GM21423 (cell line): ENCODE results near the gene BHLHE41.

Experiments used
- ATAC-seq: cut with Tn5 transposase; IDR thresholded peaks from one replicate; pipeline ENCODE4 v1.9.1; 2021; ENCODE audit warnings: mild to moderate bottlenecking, moderate library complexity; ENCODE audit not compliant: unreplicated experiment

The BHLHE41 gene

DNA sequence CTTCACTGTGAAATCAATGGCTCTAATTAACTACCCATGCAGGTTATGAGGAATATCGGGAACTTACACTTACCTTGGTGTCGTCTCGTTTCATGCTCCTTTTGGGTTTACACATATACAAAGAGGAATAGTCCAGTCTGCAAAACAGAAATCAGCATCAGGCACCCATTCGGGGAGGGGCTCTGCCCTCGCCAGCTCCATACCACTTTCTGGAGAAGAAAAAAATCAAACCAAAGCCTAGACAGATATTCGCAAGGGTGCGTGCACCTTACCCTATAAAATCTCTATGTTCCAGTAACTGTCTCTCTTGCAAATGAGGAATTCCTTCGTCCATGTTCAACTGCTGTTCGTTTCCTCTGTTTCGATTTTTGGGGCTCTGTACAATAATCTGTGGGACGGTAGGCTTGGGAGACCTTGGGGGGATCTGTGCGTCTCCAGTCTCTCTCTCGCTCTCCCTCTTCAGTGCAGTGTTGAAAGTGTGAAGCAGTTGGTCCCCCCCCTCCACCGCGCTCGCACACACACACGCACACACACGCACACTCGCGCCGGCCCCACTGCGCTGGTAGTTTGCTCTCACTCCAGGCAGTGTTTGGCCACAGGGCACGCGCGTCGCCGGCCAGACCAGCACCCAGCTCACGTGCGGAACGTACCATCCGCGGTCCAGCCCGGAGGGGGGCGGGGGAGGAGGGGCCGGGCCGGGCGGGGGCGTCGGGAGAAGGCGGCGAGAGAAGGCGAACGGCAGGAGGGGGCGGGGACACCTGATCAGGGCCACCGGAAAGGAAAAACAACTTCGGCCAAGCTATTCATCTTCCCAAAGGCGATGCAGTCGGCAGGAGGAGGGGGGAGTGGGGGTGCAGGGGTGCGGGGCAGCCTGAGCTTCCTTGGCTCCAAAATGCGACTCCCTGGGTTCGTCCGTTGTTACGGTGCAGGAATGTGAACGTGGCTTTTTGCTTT, at the start of gene BHLHE41:
BHLHE41 (minus strand) TSS at position 592 of the 954 bp plus-strand sequence; CDS start at position 334, 258 bp downstream.
- ATAC-seq = no peak

DNA sequence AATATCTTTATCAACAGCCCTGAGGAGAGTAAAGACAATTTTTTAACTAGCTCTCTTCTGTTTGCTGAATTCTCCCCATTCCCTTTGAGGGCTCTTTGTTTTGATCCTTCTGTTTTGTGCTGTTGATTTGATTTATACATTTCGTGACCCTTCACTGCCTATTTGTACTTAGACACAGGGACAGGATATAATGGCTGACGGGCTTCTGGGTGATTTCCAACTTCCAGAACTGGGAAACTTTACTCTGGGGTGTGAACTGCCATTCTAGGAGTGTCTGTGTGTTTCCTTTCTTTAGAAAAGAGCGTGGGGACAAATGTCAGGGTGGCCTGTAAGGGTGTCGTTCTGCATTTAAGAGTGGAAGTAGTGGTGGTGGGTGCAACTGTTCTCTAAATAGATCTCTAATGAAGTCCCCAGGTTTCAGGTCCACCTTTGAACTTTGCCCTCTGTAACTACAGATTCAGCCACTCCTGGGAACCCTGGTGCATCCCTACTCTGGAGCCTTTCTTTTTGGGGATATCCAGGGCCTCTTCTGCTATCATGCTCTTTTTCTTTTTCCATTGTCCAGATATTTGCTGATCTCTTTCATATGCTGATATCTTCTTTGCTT, 48.2 kb upstream of the BHLHE41 start:
- ATAC-seq = no peak

DNA sequence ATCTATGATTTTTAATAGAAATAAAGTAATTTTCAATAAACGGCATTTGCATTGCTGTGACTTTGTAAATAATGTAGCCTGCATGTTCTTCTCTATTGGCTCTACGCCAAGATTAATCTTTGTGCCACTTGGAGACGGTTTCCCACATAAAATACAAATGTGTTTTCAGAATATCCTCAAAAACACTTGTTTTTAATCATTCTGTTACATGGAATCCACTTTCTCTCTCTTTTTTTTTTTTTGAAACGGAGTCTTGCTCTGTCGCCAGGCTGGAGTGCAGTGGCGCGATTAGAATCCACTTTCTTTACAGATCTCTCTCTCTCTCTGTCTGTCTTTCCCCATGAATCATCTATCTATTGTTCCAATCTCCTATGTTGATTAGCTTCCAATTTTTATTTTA, 47.7 kb upstream of the BHLHE41 start:
- no peak for ATAC-seq

DNA sequence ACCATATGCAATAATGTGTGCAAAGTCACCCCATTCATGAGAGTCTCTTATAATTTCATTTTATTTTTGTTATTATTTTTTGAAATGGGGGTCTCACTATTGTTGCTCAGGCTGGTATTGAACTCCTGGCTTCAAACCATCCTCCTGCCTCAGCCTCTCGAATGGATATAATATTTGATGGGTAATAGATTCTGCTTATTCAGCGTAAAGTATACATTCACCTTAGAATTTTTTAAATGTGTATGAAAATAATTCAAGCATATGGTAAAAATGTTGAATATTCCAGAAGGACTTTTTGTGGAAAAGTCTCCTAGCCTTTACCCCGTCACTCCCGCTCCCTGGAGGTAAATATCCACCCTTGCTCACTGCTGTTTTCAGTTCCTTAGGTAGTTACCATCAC, 47.2 kb upstream of the BHLHE41 start:
- ATAC-seq = no peak

DNA sequence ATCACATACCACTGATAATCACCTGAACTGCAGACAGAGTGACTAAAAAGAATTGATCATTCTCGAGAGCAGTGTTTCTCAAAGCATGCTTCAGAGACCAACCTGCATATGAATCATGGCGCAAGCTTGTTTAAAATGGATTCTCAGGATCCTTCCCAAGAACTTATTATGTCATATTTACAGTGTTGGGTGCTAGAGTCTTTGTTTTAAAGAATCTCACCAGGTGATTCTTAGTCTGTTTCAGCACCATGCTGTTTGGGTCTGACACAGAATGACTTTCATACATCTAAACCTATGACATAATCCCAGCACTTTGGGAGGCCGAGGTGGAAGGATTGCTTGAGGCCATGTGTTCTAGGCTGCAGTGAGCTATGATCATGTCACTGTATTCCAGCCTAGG, 39.3 kb upstream of the BHLHE41 start:
- ATAC-seq = no peak

DNA sequence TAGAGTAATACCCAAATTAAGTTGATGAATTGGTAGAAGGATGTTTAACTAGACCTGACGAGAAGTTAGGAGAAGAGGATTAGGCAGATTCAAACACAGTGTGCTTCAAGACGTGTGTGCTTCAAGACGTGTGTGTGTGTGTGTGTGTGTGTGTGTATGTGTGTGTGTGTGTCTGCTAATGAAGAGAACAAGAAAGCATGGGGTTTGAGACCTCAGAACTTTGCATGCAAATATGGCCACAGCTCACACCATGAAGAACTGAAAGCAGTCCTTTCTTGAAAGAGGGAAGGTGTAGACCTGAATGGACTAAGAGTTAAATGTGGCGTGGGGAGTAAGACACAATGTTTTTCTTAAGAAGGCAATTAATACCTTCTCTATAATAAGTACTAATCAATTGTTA, 38.1 kb upstream of the BHLHE41 start:
- peak; percentile 88 for ATAC-seq

DNA sequence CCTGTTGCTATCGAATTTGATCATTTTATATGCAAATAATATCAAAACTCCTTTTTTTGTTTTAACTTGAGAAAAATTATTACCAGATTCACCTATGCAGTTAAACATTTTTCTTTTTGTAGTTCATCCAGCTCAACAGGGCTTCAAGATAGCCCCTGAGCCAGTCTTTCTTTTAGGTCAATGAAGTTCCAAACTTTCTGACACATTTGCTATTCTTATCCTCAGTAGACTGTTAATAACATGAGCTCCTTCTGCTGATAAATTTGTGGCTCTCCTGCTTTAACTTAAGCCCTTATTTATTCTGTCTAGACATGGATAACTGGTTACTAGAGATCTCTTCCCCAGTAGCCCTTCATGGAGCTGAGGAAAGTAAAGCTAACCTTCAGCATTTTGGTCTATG, 37.3 kb upstream of the BHLHE41 start:
- no peak for ATAC-seq

DNA sequence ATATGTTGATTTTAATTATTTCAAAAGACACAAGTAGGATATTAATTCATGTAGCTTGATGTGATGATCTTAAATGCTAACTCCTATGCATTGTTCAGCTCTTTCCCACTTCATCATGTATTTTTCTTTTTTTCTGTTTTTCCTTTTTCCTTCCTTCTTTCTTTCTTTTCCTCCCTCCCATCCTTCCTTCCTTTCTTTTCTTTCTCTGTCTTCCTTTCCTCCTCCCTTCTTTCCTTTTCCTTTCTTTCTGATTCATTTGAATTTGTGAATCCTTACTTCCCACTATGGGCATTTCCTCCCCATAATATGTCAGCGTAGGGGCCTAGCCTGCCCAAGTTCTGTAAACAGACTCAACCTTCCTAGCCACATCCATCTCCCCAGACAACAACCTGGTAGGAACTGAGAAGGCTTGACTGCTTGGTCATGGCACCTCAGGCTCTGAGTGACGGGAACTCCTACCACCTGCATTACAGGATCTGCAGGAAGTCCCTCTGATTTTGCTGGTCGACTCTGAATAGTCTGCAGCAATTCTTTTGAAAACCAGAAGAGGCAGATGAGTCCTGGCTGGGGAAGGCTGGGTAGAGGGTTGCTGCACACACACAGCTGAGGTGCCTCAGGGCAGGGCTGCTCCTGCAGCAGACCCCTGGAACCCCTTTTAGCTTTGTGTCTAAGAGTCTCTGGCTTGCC, 33.4 kb upstream of the BHLHE41 start:
- no peak for ATAC-seq

DNA sequence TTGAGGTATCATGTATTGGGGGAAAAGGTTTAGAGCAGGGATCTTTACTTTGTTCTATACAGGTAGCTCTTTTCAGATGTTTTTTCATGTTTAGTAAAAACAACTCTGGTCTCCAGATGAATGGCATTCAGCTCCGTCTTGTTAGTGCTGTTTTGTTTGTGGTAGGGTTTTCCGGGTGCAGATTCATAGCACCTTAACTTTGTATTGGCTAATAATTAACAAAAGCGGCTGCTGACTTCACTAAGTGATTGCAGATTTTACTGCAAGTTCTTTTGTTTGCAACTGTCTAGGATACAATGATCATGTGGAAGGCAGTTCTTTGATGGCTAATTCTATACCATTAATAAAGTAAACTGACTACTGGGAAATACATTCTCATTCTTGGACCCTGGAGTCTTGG, 32.2 kb upstream of the BHLHE41 start:
- ATAC-seq = peak; percentile 24

DNA sequence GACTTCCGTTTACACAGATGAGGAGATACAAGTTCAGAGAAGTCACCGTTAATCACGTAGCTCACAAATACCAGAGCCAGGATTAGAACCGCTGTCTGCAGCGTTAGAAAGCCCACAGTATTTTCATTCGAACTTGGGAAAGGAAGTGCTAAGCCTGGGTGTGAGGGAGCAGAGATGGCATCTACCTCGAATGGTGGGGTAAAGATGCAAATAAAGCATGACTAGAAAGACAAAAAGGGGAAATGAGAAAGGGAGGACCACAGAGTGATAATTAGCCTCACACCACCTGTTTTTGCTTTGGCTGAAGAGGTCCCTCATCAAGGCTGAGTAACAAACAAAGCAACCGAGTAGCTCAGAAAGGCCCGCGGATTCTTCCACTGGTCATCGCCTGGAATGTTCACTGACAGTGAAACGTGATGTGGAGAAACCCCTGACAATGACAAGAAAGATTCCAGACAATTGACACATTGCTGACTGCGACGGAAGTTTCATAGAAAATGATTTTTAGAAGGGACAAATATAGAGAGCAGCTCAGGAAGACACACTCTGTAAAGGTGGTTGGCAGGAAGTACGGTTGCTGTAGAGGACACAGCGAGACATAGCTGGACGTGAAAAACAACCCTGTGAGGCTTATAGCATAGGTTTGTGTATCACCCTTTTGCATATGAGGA, 31.5 kb upstream of the BHLHE41 start:
- peak; percentile 82 for ATAC-seq

DNA sequence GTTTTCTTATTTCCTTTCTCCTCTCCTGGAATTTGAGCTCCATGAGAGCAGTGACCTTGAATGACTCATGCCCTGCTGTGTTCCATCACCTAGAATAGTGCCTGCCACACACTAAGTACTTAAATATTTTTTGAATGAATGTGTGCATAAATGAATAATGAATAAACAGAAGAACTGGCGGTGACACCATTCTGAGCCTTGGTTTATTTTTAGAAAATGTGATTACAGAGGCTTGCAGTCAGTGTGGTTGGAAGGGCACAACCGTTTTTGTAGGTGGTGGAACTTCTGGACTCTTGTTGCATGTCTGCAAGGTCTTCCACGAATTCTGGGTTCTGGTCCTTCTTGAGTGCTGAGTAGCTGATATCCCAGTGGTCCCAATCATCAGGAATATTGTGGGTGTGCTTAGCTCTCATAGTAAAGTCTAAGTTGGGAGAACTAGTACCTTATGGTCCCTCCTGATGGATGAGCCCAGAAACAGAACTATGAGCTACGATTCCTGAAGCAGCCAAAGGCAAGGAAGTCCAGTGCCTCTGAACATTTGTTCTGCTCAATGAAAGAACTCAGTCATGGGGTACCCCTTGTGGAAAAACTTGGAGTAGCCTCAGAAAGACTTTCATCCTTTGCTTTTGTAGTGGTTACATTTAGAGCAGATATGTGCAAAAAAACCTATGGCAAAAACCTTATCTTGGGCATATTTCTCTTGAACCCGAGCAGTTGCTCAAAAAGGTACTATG, 28.8 kb upstream of the BHLHE41 start:
- no peak for ATAC-seq

DNA sequence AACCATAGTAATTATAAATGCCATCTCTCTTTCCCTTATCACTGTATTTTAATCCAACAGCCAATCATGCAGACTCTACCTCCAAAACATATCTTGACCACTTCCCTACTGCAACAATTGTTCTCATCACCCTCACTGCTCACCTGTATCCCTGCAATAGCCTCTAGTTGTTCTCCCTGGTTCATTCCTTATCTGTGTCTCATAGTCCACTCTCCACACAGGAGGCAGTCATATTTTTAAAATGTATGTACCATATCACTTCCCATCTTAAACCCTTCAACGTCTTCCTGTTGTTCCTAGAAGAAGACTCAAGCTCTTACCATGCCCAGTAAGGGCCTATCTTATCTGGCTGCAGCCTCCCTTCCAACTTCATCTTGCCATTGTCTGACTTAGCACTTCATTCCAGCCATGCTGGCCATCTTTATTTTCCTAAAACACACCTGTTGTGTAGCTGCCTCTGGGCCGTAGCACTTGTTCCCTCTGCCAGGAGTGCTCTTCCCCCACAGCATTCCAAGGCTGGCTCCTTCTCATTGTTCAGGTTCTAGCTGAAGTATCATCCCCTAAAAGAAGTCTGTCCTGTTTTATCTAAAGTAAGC, 27.8 kb upstream of the BHLHE41 start:
- no peak for ATAC-seq

DNA sequence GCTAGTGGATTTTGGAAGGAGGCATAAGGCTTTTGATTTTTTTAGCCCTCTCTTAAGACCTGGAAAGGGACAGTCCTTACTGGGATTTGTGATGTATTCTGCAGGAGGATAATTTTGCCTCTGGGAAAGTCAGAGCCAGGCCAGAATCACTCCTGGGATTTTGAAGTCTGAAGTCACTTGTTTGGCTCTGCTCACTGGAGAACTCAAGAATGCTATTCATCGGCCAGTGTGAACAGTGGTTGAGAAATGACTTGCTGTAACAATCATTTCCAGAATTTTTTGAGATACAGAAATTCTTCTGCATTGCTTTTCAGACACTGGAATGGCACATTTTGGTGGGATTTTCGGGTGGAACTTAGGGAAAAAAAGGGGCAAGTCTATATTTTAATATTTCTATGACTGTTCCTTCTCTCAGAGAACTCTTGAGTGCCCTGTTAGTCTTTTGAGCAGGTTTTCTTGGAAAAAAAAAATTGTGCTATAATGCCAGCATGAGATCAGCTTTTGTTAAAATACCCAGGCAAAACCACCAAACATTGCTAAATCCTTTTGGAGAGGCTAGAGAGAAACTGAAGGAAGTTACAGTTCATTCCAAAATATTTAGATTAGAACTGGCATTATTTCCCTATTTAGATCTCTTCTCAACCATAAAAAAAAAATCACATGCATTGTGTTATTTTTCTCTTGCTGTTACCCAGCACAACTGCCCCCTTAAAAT, 26.1 kb upstream of the BHLHE41 start:
- no peak for ATAC-seq

DNA sequence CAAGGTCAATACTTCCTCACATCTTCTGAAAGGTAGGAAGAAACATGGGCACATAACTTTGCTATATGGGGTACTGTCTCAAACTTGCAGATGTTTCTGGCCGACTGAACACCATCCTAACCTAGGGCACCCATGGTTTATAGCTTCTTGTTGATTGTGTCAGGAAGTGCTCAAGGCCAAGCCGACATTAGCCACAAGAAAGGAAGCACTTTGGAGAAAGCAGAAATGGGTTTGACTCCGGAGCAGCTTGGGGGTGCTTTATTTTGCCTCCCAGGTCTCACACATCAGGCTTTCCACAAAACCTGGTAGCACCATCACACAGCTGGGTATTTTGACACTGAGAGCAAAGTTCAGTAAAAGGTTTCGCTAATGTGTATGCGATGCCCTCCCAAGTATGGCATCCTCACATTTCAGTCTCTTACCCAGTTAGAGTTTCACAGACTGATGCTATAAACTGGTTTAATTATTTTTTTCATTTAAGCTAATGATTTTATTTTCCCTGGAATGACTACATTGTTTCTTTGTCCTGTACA, 25.2 kb upstream of the BHLHE41 start:
- ATAC-seq = no peak

DNA sequence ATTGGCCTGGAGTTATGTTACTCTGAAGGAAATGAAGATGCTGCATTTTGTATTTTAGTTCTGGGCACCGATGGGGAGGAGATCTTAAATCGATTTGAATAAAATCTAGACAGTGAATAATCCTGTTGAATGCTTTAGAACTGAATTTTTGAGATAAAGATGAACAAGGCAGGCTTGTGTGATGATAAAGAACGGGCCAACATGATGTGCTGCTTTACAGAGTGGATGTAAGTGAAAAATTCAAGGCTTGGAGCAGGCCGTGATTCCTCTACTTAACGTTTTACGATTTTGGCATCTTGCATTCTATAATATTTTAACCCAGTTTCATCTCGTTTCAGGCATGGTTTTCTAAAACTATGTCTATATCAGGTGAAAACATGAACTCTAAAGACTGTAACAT, 23.5 kb upstream of the BHLHE41 start:
- no peak for ATAC-seq

DNA sequence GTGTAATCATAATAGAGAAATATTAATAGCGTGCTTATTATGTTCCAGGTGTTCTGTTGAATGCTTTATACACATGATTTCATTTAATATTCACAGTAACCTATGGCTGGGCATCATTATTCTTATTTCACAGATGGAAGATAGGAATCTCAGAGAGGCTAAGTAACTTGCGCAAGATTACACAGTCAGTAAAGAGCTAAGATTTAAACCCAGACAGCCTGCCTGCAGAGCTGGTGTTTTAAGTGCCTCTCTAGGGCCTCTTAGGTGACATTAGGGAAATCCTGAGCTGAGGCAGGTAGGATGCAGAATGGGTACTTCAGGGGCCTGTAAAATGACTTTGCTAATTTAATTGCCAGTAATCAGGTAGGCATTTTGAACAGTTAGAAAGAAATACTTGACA, 18.5 kb upstream of the BHLHE41 start:
- no peak for ATAC-seq

DNA sequence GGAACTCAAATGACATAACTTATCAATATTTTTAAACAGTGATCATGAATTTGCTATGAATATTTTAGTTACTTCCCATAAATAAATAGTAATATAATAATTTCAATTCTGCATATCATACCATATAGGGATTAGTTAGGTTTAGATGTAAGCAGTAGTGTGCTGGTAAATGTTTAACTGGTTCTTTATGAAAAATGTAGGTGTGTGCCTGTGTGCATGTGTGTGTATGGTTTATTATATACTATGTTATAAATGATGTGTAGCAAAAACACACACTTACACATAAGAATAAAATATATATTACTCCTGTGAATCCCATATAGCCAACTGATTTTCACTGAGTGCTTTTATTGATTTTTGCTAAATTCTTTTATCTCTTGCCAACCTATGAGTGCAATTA, 14.0 kb upstream of the BHLHE41 start:
- ATAC-seq = no peak

DNA sequence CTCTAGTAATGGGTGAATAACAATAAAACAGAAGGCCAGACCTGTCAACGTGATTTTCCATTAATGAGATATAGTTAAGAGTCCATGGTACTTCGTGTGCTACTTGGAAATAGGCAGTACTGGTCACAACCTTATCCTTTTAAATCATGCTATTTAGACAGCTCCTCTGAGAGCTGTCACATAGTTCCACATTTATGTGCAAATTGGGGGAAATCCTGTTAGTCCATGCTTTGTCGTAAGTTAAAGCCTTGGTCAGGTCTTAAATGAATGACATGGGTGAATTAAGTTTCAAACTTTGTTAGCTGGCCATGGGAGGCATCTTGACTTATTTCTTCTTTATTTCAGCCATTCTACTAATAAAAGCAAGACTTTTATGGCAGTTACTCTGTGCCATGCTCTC, 11.9 kb upstream of the BHLHE41 start:
- ATAC-seq = no peak

DNA sequence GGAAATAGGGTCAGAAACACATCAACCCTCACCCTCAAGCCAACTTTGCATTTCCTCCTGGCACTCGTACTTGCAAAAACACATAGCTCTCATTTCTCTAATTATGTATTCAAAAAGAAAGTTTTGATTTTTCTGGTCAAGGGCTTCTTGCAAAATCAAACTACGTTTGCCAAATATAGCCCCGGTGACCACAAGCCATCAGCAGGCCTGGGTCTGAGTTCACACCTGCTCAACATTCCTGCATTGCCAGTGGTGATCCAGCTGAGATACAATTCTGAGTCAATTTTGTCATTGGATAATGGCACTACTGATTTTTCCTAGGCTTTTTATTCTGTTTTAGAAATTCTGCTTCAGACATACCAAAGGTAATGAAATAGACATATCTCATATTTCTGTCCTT, 10.7 kb upstream of the BHLHE41 start:
- ATAC-seq = no peak
